Caki2 (cell line): ENCODE measurements around the gene KIF16B. TPM values are rescaled to one million over a fixed set of nuclear protein-coding genes. Genes with fewer than 3 reads are reported as not detected.

Experiments
- DNase-seq: peaks from one replicate; pipeline ENCODE4 v3.0.0-alpha.2; 2015; ENCODE audit warnings: low read depth
- in situ Hi-C: cut with HindIII; loops from 2 replicates; pipeline ENCODE4 v1.10.0; 2016; ENCODE audit warnings: low sequenced_read_pairs, low pct_unique_long_range_greater_than_20kb, mixed read lengths
- total RNA-seq: library from RNA; depleted of rRNA; stranded (reverse); fragments of >200 nt; shearing (Covaris generic); gene quantifications from 2 replicates; pipeline ENCODE4 v1.2.3, GENCODE V29; 2014; ENCODE audit warnings: low replicate concordance

KIF16B gene
- total RNA-seq, 1 experiment from 2014 or later, result 10.6 TPM

GRCh38 chr20:16312998-16313397 lies 260.2 kb downstream of the KIF16B start:
- in situ Hi-C loops, result no loop called here
- no peak for DNase-seq

- no peak for DNase-seq
- in situ Hi-C loops, result no loop called here
Measured at GRCh38 chr20:16311756-16312155, 261.5 kb downstream of the KIF16B start.

GRCh38 chr20:16308754-16309153 lies 264.5 kb downstream of the KIF16B start:
- in situ Hi-C loops, result no loop called here
- no peak for DNase-seq

GRCh38 chr20:16302818-16303217 lies 270.4 kb downstream of the KIF16B start:
- no peak for DNase-seq
- in situ Hi-C loops, result no loop called here

- in situ Hi-C loops, result no loop called here
- DNase-seq, result no peak
Measured at GRCh38 chr20:16301986-16302385, 271.3 kb downstream of the KIF16B start.

- in situ Hi-C loops, result no loop called here
- DNase-seq, result no peak
Measured at GRCh38 chr20:16299897-16300296, 273.4 kb downstream of the KIF16B start.

- in situ Hi-C loops, result no loop called here
- DNase-seq, result no peak
Measured at GRCh38 chr20:16296931-16297330, 276.3 kb downstream of the KIF16B start.

GRCh38 chr20:16295534-16295933 lies 277.7 kb downstream of the KIF16B start:
- DNase-seq, result no peak
- in situ Hi-C loops, result no loop called here

GRCh38 chr20:16293590-16293989 lies 279.7 kb downstream of the KIF16B start:
- no peak for DNase-seq
- in situ Hi-C loops, result no loop called here

GRCh38 chr20:16292226-16292880 lies 280.9 kb downstream of the KIF16B start:
- in situ Hi-C loops, result no loop called here
- no peak for DNase-seq

GRCh38 chr20:16290358-16290757 lies 282.9 kb downstream of the KIF16B start:
- in situ Hi-C loops, result no loop called here

GRCh38 chr20:16287776-16288175 lies 285.5 kb downstream of the KIF16B start:
- no peak for DNase-seq
- in situ Hi-C loops, result no loop called here

More at GRCh38 chr20:16290358-16290757, 282.9 kb downstream of the KIF16B start:
- no peak for DNase-seq

GRCh38 chr20:16286601-16287000 lies 286.6 kb downstream of the KIF16B start:
- in situ Hi-C loops, result no loop called here
- no peak for DNase-seq

- in situ Hi-C loops, result no loop called here
Measured at GRCh38 chr20:16284385-16285100, 288.7 kb downstream of the KIF16B start.

GRCh38 chr20:16283978-16284377 lies 289.3 kb downstream of the KIF16B start:
- in situ Hi-C loops, result no loop called here
- peak; percentile 70 for DNase-seq

More at GRCh38 chr20:16284385-16285100, 288.7 kb downstream of the KIF16B start:
- no peak for DNase-seq

- in situ Hi-C loops, result no loop called here
- peak; percentile 73 for DNase-seq
Measured at GRCh38 chr20:16283307-16283706, 289.9 kb downstream of the KIF16B start.

- DNase-seq, result no peak
- in situ Hi-C loops, result no loop called here
Measured at GRCh38 chr20:16280219-16280618, 293.0 kb downstream of the KIF16B start.

- DNase-seq, result no peak
- in situ Hi-C loops, result no loop called here
Measured at GRCh38 chr20:16279320-16279719, 293.9 kb downstream of the KIF16B start.

GRCh38 chr20:16273812-16274555 lies 299.3 kb downstream of the KIF16B start:
- DNase-seq, result peak; percentile 26
- in situ Hi-C loops, result no loop called here
